K562 (cell line): ENCODE results near the gene DGKE.

Experiments used
- CHD4 ChIP-seq: fragments of 200-600 bp; sonication (generic); IDR thresholded peaks from 3 replicates; pipeline ENCODE4 v1.6.1; 2012; ENCODE audit warnings: low read depth, mild to moderate bottlenecking, mixed read lengths, low read length, inconsistent platforms; ENCODE audit not compliant: insufficient read depth, insufficient replicate concordance, poor library complexity, severe bottlenecking
- CTCF ChIP-seq, 3 experiments: IDR thresholded peaks in 2 of 3; conservative IDR thresholded peaks in 1 of 3; 2 replicates each; pipeline ENCODE4 v1.5.1; 2011 to 2012; ENCODE audit warnings: low read length in 3 of 3, mild to moderate bottlenecking in 3 of 3, control low read depth in 2 of 3, improper control_type of control experiment in 1 of 3, inconsistent platforms in 1 of 3, low read depth in 1 of 3, mixed read lengths in 1 of 3, moderate library complexity in 1 of 3; ENCODE audit not compliant: insufficient read depth in 2 of 3
- CUX1 ChIP-seq: fragments of 200-800 bp; sonication (Bioruptor generic); IDR thresholded peaks from 2 replicates; pipeline ENCODE4 v1.6.1; 2016; ENCODE audit warnings: missing genetic modification characterization, missing compliant biosample characterization
- FOXP4 ChIP-seq: sonication (generic); formaldehyde crosslinking; IDR thresholded peaks from 2 replicates; pipeline ENCODE4 v1.8.0; 2022; ENCODE audit warnings: mild to moderate bottlenecking, missing genetic modification reagents, borderline replicate concordance
- NBN ChIP-seq: fragments of 450-650 bp; IDR thresholded peaks from 2 replicates; pipeline ENCODE4 v1.6.1; 2016; ENCODE audit warnings: low read depth, mild to moderate bottlenecking
- NUFIP1 ChIP-seq: fragments of 450-650 bp; IDR thresholded peaks from 2 replicates; pipeline ENCODE4 v1.6.1; 2018; ENCODE audit not compliant: partially characterized antibody
- ZBTB11 ChIP-seq, 3 experiments: fragments of 200-800 bp in 1 of 3; fragments of 250-450 bp in 1 of 3; fragments of 450-650 bp in 1 of 3; sonication (Bioruptor Pico) in 1 of 3; sonication (Bioruptor generic) in 1 of 3; formaldehyde crosslinking in 1 of 3; IDR thresholded peaks; 2 replicates each; pipeline versions ENCODE4 v1.6.1 to v1.8.0; 2016 to 2022; ENCODE audit warnings: mild to moderate bottlenecking in 2 of 3, missing genetic modification characterization in 2 of 3, missing compliant biosample characterization in 1 of 3, moderate library complexity in 1 of 3
- TF ChIP-seq, protein P1 (sequence below): sonication (generic); formaldehyde crosslinking; IDR thresholded peaks from 2 replicates; pipeline ENCODE4 v1.8.1; 2022; ENCODE audit warnings: missing genetic modification reagents

DNA sequence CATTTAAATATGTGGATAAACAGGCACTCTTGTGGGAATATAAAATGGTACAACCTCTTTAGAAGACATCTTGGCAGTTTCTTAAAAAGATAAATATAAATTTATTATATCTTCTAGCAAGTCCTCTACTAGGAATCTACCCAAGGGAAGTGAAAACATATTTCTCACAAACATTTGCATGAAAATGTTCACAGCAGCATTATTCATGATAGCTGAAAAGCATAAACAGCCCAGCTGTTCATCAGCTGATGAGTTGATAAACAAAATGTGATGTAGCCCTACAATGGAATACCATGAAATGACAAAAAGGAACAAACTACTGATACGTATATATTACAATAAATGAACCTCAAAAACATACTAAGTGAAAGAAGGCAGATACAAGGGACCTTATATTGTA lies 12.0 kb downstream of the DGKE start:
- TF ChIP-seq, protein P1, sequence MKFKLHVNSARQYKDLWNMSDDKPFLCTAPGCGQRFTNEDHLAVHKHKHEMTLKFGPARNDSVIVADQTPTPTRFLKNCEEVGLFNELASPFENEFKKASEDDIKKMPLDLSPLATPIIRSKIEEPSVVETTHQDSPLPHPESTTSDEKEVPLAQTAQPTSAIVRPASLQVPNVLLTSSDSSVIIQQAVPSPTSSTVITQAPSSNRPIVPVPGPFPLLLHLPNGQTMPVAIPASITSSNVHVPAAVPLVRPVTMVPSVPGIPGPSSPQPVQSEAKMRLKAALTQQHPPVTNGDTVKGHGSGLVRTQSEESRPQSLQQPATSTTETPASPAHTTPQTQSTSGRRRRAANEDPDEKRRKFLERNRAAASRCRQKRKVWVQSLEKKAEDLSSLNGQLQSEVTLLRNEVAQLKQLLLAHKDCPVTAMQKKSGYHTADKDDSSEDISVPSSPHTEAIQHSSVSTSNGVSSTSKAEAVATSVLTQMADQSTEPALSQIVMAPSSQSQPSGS (CRISPR knock-in tag): no peak
- TF ChIP-seq CTCF (IDR thresholded peaks at IDR 0.05 in 2 of 3, conservative IDR thresholded peaks at IDR 0.05 in 1 of 3; ENCODE audit: insufficient read depth in 2 of 3, low read depth in 1 of 3, low read length in 3 of 3) (no peak), ZBTB11 (CRISPR knock-in tag; IDR thresholded peaks at IDR 0.05) (no peak), FOXP4 (CRISPR knock-in tag) (no peak), NUFIP1 (no peak), CUX1 (CRISPR knock-in tag) (no peak), NBN (no peak), CHD4 (no peak)
